NB4 (cell line): Measurements from ENCODE around the gene NAPSA.

Experiments
- MYC ChIP-seq: IDR thresholded peaks from 2 replicates; pipeline ENCODE4 v1.6.1; 2011; ENCODE audit warnings: low read depth, low read length
- POLR2A ChIP-seq: IDR thresholded peaks from 2 replicates; pipeline ENCODE4 v1.6.1; 2011; ENCODE audit warnings: mild to moderate bottlenecking; ENCODE audit not compliant: insufficient read length; ENCODE audit errors: extremely low read depth
- TF ChIP-seq, protein P1 (sequence below): IDR thresholded peaks from one replicate; pipeline ENCODE4 v1.5.1; 2012; ENCODE audit warnings: low read depth, low read length
- TF ChIP-seq, protein P2 (sequence below): IDR thresholded peaks from 2 replicates; pipeline ENCODE4 v1.6.1; 2011; ENCODE audit warnings: low read depth, low read length

DNA sequence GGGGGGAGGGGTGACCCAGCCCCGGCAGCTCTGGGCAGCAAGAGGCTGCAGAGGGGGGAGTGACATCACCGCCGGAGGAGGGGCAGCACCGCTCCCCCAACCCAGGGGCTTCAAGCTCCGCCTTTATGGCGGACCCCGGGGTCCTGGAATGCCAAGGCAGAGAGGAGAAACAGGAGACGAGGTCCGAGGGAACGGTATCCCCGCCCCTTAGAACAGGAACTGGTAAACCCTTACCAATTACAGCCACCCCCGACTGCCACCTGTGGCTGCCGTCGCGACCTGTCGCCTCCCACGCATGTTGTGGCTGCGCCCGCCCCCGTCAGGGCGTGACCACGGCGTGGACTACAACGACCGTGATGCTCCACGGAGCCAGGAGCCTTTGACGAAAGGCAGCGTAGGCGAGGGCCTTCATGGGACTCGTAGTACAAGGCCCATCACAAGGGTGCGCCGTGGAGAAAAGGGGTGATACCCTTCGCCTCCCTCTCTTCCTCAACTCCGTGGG, 32.2 kb downstream of the NAPSA start:
- TF ChIP-seq POLR2A: no peak
- TF ChIP-seq, protein P1, sequence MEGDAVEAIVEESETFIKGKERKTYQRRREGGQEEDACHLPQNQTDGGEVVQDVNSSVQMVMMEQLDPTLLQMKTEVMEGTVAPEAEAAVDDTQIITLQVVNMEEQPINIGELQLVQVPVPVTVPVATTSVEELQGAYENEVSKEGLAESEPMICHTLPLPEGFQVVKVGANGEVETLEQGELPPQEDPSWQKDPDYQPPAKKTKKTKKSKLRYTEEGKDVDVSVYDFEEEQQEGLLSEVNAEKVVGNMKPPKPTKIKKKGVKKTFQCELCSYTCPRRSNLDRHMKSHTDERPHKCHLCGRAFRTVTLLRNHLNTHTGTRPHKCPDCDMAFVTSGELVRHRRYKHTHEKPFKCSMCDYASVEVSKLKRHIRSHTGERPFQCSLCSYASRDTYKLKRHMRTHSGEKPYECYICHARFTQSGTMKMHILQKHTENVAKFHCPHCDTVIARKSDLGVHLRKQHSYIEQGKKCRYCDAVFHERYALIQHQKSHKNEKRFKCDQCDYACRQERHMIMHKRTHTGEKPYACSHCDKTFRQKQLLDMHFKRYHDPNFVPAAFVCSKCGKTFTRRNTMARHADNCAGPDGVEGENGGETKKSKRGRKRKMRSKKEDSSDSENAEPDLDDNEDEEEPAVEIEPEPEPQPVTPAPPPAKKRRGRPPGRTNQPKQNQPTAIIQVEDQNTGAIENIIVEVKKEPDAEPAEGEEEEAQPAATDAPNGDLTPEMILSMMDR: no peak
- no peak for TF ChIP-seq MYC
- TF ChIP-seq, protein P2, sequence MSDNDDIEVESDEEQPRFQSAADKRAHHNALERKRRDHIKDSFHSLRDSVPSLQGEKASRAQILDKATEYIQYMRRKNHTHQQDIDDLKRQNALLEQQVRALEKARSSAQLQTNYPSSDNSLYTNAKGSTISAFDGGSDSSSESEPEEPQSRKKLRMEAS: no peak
